Body of pancreas (tissue), 4 donors: ENCODE data around the gene AP3D1. TPM values are rescaled to one million over a fixed set of nuclear protein-coding genes. Genes with fewer than 3 reads are reported as not detected.

Source experiments
- ATAC-seq: fragments of 150-250 bp; one replicate; pipeline ENCODE4 v1.9.1; 2016
- DNase-seq, 4 donors: peaks; one replicate each; pipeline ENCODE4 v3.0.0-alpha.2; 2019
- H3K27ac ChIP-seq, 4 donors: fragments of 200-600 bp; sonication (generic); 1 replicate in 3 of 4; 2 replicates in 1 of 4; pipeline versions ENCODE4 v1.5.1 to v1.6.1; 2016 to 2019; ENCODE audit warnings: mild to moderate bottlenecking in 1 of 4, mixed read lengths in 1 of 4, moderate library complexity in 1 of 4
- H3K27me3 ChIP-seq, 2 donors: fragments of 200-600 bp; sonication (generic); one replicate each; pipeline ENCODE4 v1.6.0; 2016; ENCODE audit warnings: mild to moderate bottlenecking in 1 of 2
- H3K36me3 ChIP-seq, 2 donors: fragments of 200-600 bp; sonication (generic); replicated peaks in 1 of 2; 2 replicates each; pipeline ENCODE4 v1.5.1; 2016; ENCODE audit warnings: low read depth in 2 of 2; ENCODE audit not compliant: insufficient read depth in 1 of 2
- H3K4me1 ChIP-seq: fragments of 200-600 bp; sonication (generic); one replicate; pipeline ENCODE4 v1.6.0; 2016
- H3K4me3 ChIP-seq, 2 donors: fragments of 200-600 bp; sonication (generic); 1 replicate in 1 of 2; 2 replicates in 1 of 2; pipeline ENCODE4 v1.5.1; 2016 to 2019
- H3K9me3 ChIP-seq, 3 donors: fragments of 200-600 bp; sonication (generic); 1 replicate in 2 of 3; 2 replicates in 1 of 3; pipeline ENCODE4 v1.5.1; 2016
- CTCF ChIP-seq, 7 experiments: fragments of 450-650 bp in 4 of 7; fragments of 200-600 bp in 3 of 7; sonication (generic) in 3 of 7; IDR thresholded peaks; one replicate each; pipeline ENCODE4 v1.5.1; 2016 to 2019; ENCODE audit warnings: antibody characterized with exemption in 7 of 7
- POLR2A ChIP-seq, 3 donors: fragments of 450-650 bp; IDR thresholded peaks; one replicate each; pipeline ENCODE4 v1.6.1; 2016; ENCODE audit warnings: antibody characterized with exemption in 3 of 3, mild to moderate bottlenecking in 2 of 3
- WGBS, 2 donors: methylation state at CpG; one replicate each; pipeline ENCODE4 v1.1.5; 2017; 5-methylcytosine and 5-hydroxymethylcytosine counted together
- intact Hi-C: fragments of 100-400 bp; cut with DNase I; formaldehyde crosslinking; loops from one replicate; pipeline ENCODE4 v1.15.1; 2023
- total RNA-seq, 2 donors: library from RNA; depleted of rRNA; stranded (reverse); fragments of >200 nt; gene quantifications; one replicate each; pipeline ENCODE4 v1.1.0, GENCODE V29; 2016

AP3D1 gene
- total RNA-seq, 2 donors from 2014 or later, result 77.0 to 124 TPM

- peak overlapping the region; percentile 96 to 100 (median 98) for H3K27ac ChIP-seq
- WGBS, 2 donors, result 82 to 87% methylated on average over 9 to 18 of the region's 23 CpGs
- H3K4me1 ChIP-seq, result peaks cover 81% of the 10 kb centered on the region
- no peaks in the 10 kb centered on the region for H3K9me3 ChIP-seq
- H3K36me3 ChIP-seq, result no peaks in the 10 kb centered on the region
- no peak overlapping the region for H3K4me3 ChIP-seq
- no peak for ATAC-seq
- TF ChIP-seq CTCF (IDR thresholded peaks at IDR 0.05) (no peak), POLR2A (IDR thresholded peaks at IDR 0.05) (no peak)
- intact Hi-C loops, result no loop called here
- H3K27me3 ChIP-seq, result no peaks in the 10 kb centered on the region
- peak in 1 of 4 donors; percentile 11 for DNase-seq
These were observed 93.6 kb downstream of the AP3D1 start for GRCh38 chr19:2057484-2058469.

DNA sequence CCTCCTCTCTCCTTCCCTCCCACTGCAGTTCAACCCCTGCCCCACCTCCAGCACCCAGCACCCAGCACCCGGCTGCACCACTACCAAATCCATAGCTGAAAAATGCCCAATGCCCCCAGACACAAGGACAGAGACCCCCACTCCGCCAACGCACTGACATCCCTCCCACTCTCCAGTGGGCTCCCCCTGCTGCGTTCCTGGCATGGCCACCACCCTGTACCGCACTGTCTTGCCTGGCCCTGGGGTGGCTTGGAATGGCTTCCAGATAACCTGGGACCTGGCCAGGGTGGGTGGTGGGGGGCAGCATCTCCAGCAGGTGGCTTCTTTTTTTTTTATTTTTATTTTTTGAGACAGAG, 94.6 kb downstream of the AP3D1 start:
- no peaks in the 10 kb centered on the region for H3K36me3 ChIP-seq
- H3K27me3 ChIP-seq, result no peaks in the 10 kb centered on the region
- no peaks in the 10 kb centered on the region for H3K9me3 ChIP-seq
- H3K4me1 ChIP-seq, result peaks cover 82% of the 10 kb centered on the region
- intact Hi-C loops, result no loop called here
- 49 to 65% methylated on average over 4 to 5 of the region's 5 CpGs for WGBS, 2 donors
- no peak overlapping the region for H3K4me3 ChIP-seq
- no peak for ATAC-seq
- H3K27ac ChIP-seq, result peak overlapping the region in 2 of 4 donors; percentile 75 to 82
- DNase-seq, result peak in 1 of 4 donors; percentile 14
- TF ChIP-seq POLR2A (IDR thresholded peaks at IDR 0.05), result no peak
- TF ChIP-seq CTCF (IDR thresholded peaks at IDR 0.05), result no peak

DNA sequence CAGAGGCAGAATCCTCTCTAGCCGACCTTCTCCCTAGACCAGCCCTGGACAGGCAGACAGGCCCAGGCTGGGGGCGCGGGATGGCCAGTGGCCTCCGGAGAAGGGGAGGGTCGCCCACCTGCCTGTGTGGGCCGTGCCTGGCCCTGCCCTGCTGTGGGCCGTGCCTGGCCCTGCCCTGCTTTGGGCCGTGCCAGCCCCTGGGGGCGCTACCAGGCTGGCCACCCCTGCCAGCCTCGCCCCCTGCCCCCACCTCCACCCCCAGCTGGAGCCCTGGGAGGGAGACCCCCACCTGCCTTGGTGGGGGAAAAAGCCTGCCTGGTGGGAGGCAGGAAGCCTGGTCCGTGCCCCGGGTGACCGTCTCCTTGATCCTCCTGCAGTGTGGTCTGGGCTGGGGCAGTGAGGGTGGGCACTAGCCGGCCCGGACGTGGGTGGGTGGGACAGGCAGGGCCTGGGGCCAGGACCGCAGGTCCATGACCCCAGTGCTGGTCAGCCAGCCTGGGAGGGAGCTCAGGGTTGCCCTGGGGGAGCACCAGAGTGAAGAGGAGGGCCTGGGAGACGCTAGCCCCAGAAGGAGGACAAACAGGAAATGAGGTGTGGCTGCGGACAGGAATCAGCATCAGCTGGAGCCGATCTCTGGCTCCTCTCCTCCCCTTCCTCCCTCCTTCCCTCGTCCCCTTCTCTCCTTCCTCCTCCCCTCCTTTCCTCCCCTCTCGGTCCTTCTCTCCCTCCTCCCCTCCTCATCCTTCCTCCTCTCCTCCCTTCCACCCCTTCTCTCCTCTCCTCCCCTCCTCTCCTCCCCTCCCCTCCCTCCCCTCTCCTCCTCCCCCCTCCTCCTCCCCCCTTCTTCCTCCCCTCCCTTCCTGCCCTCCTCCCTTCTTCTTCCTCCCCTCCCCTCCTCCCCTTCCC, 95.2 kb downstream of the AP3D1 start:
- WGBS, 2 donors, result 51 to 55% methylated on average over 16 to 21 of the region's 22 CpGs
- peak overlapping the region; percentile 75 to 84 (median 82) for H3K27ac ChIP-seq
- no peaks in the 10 kb centered on the region for H3K36me3 ChIP-seq
- peaks cover 87% of the 10 kb centered on the region for H3K4me1 ChIP-seq
- no peaks in the 10 kb centered on the region for H3K27me3 ChIP-seq
- DNase-seq, result peak in 3 of 4 donors; percentile 24 to 56 (median 49)
- intact Hi-C loops, result no loop called here
- ATAC-seq, result no peak
- no peak overlapping the region for H3K4me3 ChIP-seq
- no peaks in the 10 kb centered on the region for H3K9me3 ChIP-seq
- TF ChIP-seq CTCF (IDR thresholded peaks at IDR 0.05) (no peak), POLR2A (IDR thresholded peaks at IDR 0.05) (peak in 2 of 3 donors; percentile 15 to 37)

GRCh38 chr19:2054763-2055162, 96.6 kb downstream of the AP3D1 start:
- Histone ChIP-seq H3K4me3 (no peak overlapping the region), H3K27me3 (no peaks in the 10 kb centered on the region), H3K4me1 (peaks cover 74% of the 10 kb centered on the region), H3K9me3 (no peaks in the 10 kb centered on the region), H3K27ac (peak overlapping the region in 3 of 4 donors; percentile 42 to 89 (median 60)), H3K36me3 (no peaks in the 10 kb centered on the region)
- WGBS, 2 donors, result 75 to 88% methylated on average over 5 to 8 of the region's 8 CpGs
- DNase-seq, result peak in 1 of 4 donors; percentile 15
- intact Hi-C loops, result no loop called here
- no peak for ATAC-seq
- TF ChIP-seq CTCF (IDR thresholded peaks at IDR 0.05) (no peak), POLR2A (IDR thresholded peaks at IDR 0.05) (no peak)
